Body of pancreas (tissue), 4 donors: ENCODE measurements around the gene SNRPD3. TPM values are rescaled to one million over a fixed set of nuclear protein-coding genes. Genes with fewer than 3 reads are reported as not detected.

Source experiments
- ATAC-seq: fragments of 150-250 bp; one replicate; pipeline ENCODE4 v1.9.1; 2016
- DNase-seq, 4 donors: peaks; one replicate each; pipeline ENCODE4 v3.0.0-alpha.2; 2019
- H3K27ac ChIP-seq, 4 donors: fragments of 200-600 bp; sonication (generic); 1 replicate in 3 of 4; 2 replicates in 1 of 4; pipeline versions ENCODE4 v1.5.1 to v1.6.1; 2016 to 2019; ENCODE audit warnings: mild to moderate bottlenecking in 1 of 4, mixed read lengths in 1 of 4, moderate library complexity in 1 of 4
- H3K27me3 ChIP-seq, 2 donors: fragments of 200-600 bp; sonication (generic); one replicate each; pipeline ENCODE4 v1.6.0; 2016; ENCODE audit warnings: mild to moderate bottlenecking in 1 of 2
- H3K36me3 ChIP-seq, 2 donors: fragments of 200-600 bp; sonication (generic); replicated peaks in 1 of 2; 2 replicates each; pipeline ENCODE4 v1.5.1; 2016; ENCODE audit warnings: low read depth in 2 of 2; ENCODE audit not compliant: insufficient read depth in 1 of 2
- H3K4me1 ChIP-seq: fragments of 200-600 bp; sonication (generic); one replicate; pipeline ENCODE4 v1.6.0; 2016
- H3K4me3 ChIP-seq, 2 donors: fragments of 200-600 bp; sonication (generic); 1 replicate in 1 of 2; 2 replicates in 1 of 2; pipeline ENCODE4 v1.5.1; 2016 to 2019
- H3K9me3 ChIP-seq, 3 donors: fragments of 200-600 bp; sonication (generic); 1 replicate in 2 of 3; 2 replicates in 1 of 3; pipeline ENCODE4 v1.5.1; 2016
- POLR2A ChIP-seq, 3 donors: fragments of 450-650 bp; IDR thresholded peaks; one replicate each; pipeline ENCODE4 v1.6.1; 2016; ENCODE audit warnings: antibody characterized with exemption in 3 of 3, mild to moderate bottlenecking in 2 of 3
- WGBS, 2 donors: methylation state at CpG; one replicate each; pipeline ENCODE4 v1.1.5; 2017; 5-methylcytosine and 5-hydroxymethylcytosine counted together
- intact Hi-C: fragments of 100-400 bp; cut with DNase I; formaldehyde crosslinking; loops from one replicate; pipeline ENCODE4 v1.15.1; 2023
- total RNA-seq, 2 donors: library from RNA; depleted of rRNA; stranded (reverse); fragments of >200 nt; gene quantifications; one replicate each; pipeline ENCODE4 v1.1.0, GENCODE V29; 2016
- TF ChIP-seq, protein P1 (sequence below), 7 experiments: fragments of 450-650 bp in 4 of 7; fragments of 200-600 bp in 3 of 7; sonication (generic) in 3 of 7; IDR thresholded peaks; one replicate each; pipeline ENCODE4 v1.5.1; 2016 to 2019; ENCODE audit warnings: antibody characterized with exemption in 7 of 7

Gene SNRPD3
- 10 to 100 TPM; 30.4 to 65.6 TPM for total RNA-seq

DNA sequence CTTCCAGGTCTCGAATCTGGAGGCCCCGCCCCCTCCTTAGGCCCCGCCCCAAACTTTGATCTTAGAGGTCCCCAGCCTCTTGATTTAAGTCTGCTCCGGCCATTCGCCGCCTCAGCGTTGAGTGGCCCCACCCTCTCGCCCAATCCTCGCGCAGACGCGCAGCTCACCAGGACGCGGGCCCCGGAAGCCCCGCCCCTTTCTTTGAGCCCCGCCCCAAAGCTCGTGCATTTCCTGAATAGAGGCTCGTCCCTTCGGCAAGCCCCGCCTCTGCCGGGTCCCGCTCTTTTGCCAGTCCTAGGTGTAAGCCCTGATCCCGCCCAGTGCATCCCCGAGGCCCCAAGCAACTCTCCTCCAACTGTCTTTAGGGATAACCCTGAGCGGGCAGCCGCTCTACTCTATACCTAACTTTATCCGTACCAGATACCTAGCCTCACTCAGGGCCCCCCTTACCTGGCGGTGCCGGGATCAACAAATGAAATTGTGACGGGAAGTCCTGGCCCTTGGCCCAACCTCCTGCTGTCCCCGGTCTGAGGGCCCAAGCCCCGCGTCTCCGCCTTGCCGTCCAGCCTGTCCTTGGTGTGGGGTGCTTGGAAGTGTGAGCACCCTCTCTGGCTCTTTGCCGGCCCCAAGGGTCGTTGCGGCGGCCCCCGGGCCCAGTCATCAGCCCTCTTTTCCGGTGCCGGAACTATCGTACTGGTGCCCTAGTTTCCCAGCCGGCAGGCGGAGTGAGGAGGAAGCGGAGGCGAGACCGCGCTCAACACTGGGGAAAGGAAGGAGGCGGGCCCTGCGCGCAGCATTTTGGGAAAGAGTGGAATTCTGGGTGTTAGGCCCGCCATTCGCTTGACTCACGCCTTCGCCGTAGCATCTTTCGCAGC lies at the start of gene SNRPD3:
TSS of gene SNRPD3 (plus strand) at position 835 of the 875 bp plus-strand sequence. CDS start 1,676 bp downstream, outside the sequence.
- Histone ChIP-seq H3K36me3 (peaks cover 0 to 12% of the 10 kb centered on the region in 2 donors), H3K4me1 (peaks cover 51% of the 10 kb centered on the region), H3K27ac (peak within 1 kb of the TSS; percentile 85 to 99 (median 98)), H3K27me3 (no peaks in the 10 kb centered on the region), H3K4me3 (peak within 1 kb of the TSS; percentile 84 to 85), H3K9me3 (no peaks in the 10 kb centered on the region)
- TF ChIP-seq POLR2A (IDR thresholded peaks at IDR 0.05), result peak; percentile 59 to 87 (median 87)
- TF ChIP-seq, protein P1, sequence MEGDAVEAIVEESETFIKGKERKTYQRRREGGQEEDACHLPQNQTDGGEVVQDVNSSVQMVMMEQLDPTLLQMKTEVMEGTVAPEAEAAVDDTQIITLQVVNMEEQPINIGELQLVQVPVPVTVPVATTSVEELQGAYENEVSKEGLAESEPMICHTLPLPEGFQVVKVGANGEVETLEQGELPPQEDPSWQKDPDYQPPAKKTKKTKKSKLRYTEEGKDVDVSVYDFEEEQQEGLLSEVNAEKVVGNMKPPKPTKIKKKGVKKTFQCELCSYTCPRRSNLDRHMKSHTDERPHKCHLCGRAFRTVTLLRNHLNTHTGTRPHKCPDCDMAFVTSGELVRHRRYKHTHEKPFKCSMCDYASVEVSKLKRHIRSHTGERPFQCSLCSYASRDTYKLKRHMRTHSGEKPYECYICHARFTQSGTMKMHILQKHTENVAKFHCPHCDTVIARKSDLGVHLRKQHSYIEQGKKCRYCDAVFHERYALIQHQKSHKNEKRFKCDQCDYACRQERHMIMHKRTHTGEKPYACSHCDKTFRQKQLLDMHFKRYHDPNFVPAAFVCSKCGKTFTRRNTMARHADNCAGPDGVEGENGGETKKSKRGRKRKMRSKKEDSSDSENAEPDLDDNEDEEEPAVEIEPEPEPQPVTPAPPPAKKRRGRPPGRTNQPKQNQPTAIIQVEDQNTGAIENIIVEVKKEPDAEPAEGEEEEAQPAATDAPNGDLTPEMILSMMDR (IDR thresholded peaks at IDR 0.05), result peak in 6 of 7 experiments; percentile 6 to 57 (median 51)
- DNase-seq (peak; percentile 100), ATAC-seq (peak; percentile 92)
- intact Hi-C loops, result no loop called here
- 0 to 1% methylated on average over 17 to 56 of the region's 59 CpGs for WGBS, 2 donors

DNA sequence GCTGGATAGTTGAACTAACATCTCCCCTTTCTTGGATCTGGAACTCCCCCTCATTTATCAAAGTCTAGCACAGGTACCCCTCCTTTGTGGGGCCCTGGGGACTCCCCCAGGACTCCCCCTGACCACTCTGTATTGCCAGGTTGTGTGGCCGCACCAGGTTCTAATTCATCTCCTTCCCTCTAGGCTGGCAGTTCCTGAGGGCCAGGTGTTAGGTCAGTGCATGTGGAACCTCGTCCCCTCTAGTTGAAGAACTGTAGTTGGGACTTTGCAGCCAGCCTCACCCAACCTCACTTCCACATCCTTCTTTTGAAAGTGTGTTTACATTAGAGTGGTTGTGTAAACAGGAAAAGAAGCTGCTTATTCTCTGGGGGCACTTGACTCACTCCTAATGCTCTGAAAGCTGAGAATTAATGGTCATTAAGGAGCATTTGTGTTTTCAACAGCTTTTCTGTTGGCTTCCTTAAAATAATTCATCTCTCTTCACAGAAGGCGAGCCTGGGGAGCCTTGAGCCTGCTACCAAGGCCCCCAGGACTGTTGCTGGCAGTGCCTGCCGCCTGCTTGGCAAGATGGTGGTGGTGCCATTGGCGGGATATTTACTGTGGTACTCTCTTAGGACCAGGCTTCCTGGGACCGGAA lies 48.9 kb upstream of the SNRPD3 start:
- Histone ChIP-seq H3K4me3 (no peak overlapping the region), H3K4me1 (peaks cover 17% of the 10 kb centered on the region), H3K36me3 (no peaks in the 10 kb centered on the region), H3K27me3 (no peaks in the 10 kb centered on the region), H3K9me3 (no peaks in the 10 kb centered on the region), H3K27ac (no peak overlapping the region)
- ATAC-seq (no peak), DNase-seq (no peak)
- intact Hi-C loops, result no loop called here
- no peak for TF ChIP-seq POLR2A (IDR thresholded peaks at IDR 0.05)
- TF ChIP-seq, protein P1 (IDR thresholded peaks at IDR 0.05), result no peak
- WGBS, 2 donors, result 74 to 94% methylated on average over 6 of the region's 6 CpGs

DNA sequence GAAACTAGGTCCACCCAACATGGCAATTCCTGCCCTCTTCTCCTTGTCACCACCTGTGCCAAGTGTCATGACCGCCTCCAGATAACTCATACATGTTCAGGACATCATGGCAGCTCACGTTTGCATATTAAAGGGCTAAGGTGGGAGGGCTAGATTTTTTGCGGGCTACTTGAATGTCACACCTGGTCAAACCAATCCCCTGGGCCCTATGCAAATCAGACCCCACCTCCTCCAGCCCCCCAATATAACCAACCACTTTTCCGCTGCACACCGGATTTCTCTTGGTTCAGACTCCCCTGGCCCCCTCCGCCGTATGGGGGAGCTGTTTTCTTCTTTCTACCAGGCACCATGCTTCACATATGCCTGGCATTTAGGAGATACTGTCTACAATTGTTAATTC lies 48.1 kb upstream of the SNRPD3 start:
- Histone ChIP-seq H3K27ac (no peak overlapping the region), H3K27me3 (no peaks in the 10 kb centered on the region), H3K36me3 (no peaks in the 10 kb centered on the region), H3K4me1 (peaks cover 19% of the 10 kb centered on the region), H3K9me3 (no peaks in the 10 kb centered on the region), H3K4me3 (no peak overlapping the region)
- TF ChIP-seq POLR2A (IDR thresholded peaks at IDR 0.05), result no peak
- TF ChIP-seq, protein P1 (IDR thresholded peaks at IDR 0.05), result no peak
- intact Hi-C loops, result no loop called here
- WGBS, 2 donors, result 86 to 90% methylated on average over 7 of the region's 7 CpGs
- DNase-seq, result no peak
- no peak for ATAC-seq

DNA sequence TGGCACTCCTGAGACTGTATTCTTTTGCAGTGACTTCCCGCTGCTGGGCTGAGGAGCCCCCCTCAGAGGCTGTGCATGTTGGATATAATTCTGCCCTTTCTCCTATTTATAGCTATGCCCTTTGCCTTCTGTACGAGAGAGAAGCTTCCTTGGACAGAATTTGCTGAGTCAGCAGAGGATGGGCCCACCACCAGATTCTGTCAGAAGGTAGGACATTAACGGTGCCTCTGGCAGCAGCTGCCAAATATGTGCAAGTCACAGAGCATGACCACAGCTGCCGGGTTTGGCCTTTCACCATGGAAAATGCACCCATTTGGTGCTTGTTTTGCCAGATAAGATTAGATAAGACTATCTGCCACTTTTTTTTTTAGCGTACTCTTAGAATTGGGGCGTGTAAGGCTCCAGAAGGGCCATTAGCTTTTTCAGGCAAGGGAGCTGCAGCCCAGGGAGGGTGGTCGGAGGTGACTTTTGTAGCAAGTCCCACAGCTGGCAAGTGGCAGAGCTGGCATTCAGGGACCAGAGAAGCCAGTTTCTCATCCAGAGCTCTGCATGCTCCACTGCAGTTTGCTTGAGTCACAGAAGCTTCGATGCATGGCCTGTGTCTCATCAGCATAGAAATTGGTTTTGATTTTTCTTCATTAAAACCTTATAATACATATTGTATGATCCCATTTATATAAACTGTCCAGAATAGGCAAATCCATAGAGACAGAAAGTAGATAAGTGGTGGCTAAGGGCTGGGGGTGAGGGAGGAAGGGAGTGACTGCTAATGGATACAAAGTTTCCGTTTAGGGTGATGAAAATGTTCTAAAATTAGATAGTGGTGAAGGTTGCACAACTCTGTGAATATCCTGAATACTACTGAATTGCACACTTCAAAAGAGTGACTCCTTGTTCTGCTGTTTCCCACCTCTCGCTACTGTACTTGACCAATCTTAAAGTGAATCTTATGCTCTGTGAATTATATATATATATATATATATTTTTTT lies 44.9 kb upstream of the SNRPD3 start:
- whole genome bisulfite sequencing, 2 donors, result 25 to 31% methylated on average over 10 of the region's 10 CpGs
- H3K27me3 ChIP-seq, result no peaks in the 10 kb centered on the region
- DNase-seq (peak in 2 of 4 donors; percentile 44 to 45), ATAC-seq (peak; percentile 42)
- H3K36me3 ChIP-seq, result no peaks in the 10 kb centered on the region
- no peaks in the 10 kb centered on the region for H3K9me3 ChIP-seq
- intact Hi-C loops, result no loop called here
- H3K4me1 ChIP-seq, result peaks cover 36% of the 10 kb centered on the region
- peak overlapping the region in 2 of 4 donors; percentile 10 to 14 for H3K27ac ChIP-seq
- no peak overlapping the region for H3K4me3 ChIP-seq
- TF ChIP-seq, protein P1 (IDR thresholded peaks at IDR 0.05), result no peak
- TF ChIP-seq POLR2A (IDR thresholded peaks at IDR 0.05), result no peak
